H1 (cell line): ENCODE results near the gene OPN1SW. TPM values are rescaled to one million over a fixed set of nuclear protein-coding genes. Genes with fewer than 3 reads are reported as not detected.

Source experiments
- CTCF ChIA-PET: fragments of 300-600 bp; sonication (Branson Sonifier 250); formaldehyde crosslinking; loops from one replicate; lab custom pipeline; 2021; ENCODE audit not compliant: partially characterized antibody; lab: Charles Lee
- POLR2A ChIA-PET: fragments of 300-600 bp; sonication (Branson Sonifier 250); formaldehyde crosslinking; loops from one replicate; lab custom pipeline; 2021; ENCODE audit warnings: inconsistent platforms; ENCODE audit not compliant: partially characterized antibody; lab: Charles Lee
- DNase-seq, 2 experiments: peaks; one replicate each; pipeline versions ENCODE4 v3.0.0 to v3.0.0-alpha.2; 2010 to 2022; ENCODE audit warnings: low spot score in 2 of 2, low read depth in 1 of 2, mixed read lengths in 1 of 2
- FAIRE-seq: peaks from 2 replicates; lab custom pipeline; 2011; peaks lifted over from hg19 to GRCh38; lab: Jason Lieb, UNC
- H2AFZ ChIP-seq: 2 replicates; pipeline ENCODE4 v1.8.1; 2012; ENCODE audit warnings: low read length, inconsistent platforms
- H2AK5ac ChIP-seq: 2 replicates; pipeline ENCODE4 v1.6.1; 2013; ENCODE audit warnings: low read depth, low read length
- H2BK120ac ChIP-seq: replicated peaks from 2 replicates; pipeline ENCODE3; 2013; ENCODE audit warnings: low read depth, low read length, inconsistent platforms
- H2BK12ac ChIP-seq: 2 replicates; pipeline ENCODE4 v1.6.1; 2013; ENCODE audit warnings: low read depth, low read length
- H2BK15ac ChIP-seq: 2 replicates; pipeline ENCODE4 v1.6.1; 2013; ENCODE audit warnings: low read length
- H2BK20ac ChIP-seq: 2 replicates; pipeline ENCODE4 v1.6.1; 2013; ENCODE audit warnings: low read length
- H2BK5ac ChIP-seq: 2 replicates; pipeline ENCODE4 v1.6.1; 2013; ENCODE audit warnings: low read depth, low read length
- H3K14ac ChIP-seq: 2 replicates; pipeline ENCODE4 v1.6.1; 2013; ENCODE audit warnings: inconsistent platforms; ENCODE audit not compliant: insufficient read length
- H3K18ac ChIP-seq: 2 replicates; pipeline ENCODE4 v1.6.1; 2013; ENCODE audit warnings: low read length; ENCODE audit errors: extremely low read depth
- H3K23ac ChIP-seq: 2 replicates; pipeline ENCODE4 v1.6.1; 2013; ENCODE audit warnings: inconsistent platforms; ENCODE audit not compliant: insufficient read length
- H3K23me2 ChIP-seq: 2 replicates; pipeline ENCODE4 v1.6.1; 2013; ENCODE audit warnings: low read depth, low read length
- H3K27ac ChIP-seq: 2 replicates; pipeline ENCODE4 v1.6.1; 2011; ENCODE audit warnings: low read depth, low read length, inconsistent platforms
- H3K27me3 ChIP-seq, 4 experiments: replicated peaks in 1 of 4; 1 replicate in 1 of 4; 2 replicates in 3 of 4; pipeline versions ENCODE4 v1.6.1 to v1.8.1; 2011 to 2013; ENCODE audit warnings: low read length in 3 of 4, mild to moderate bottlenecking in 3 of 4, inconsistent platforms in 2 of 4, mixed read lengths in 2 of 4, moderate library complexity in 1 of 4; ENCODE audit not compliant: control insufficient read depth in 3 of 4, insufficient read depth in 3 of 4; ENCODE audit errors: extremely low read depth in 1 of 4
- H3K36me3 ChIP-seq, 4 experiments: 2 replicates each; pipeline versions ENCODE4 v1.6.1 to v1.8.1; 2011 to 2013; ENCODE audit warnings: mild to moderate bottlenecking in 4 of 4, low read length in 3 of 4, moderate library complexity in 2 of 4, control low read depth in 1 of 4, inconsistent platforms in 1 of 4; ENCODE audit not compliant: insufficient read depth in 4 of 4, control insufficient read depth in 2 of 4
- H3K4ac ChIP-seq: replicated peaks from 2 replicates; pipeline ENCODE3; 2013; ENCODE audit warnings: low read length, low read depth, mixed read lengths, inconsistent platforms; ENCODE audit not compliant: insufficient read length
- H3K4me1 ChIP-seq, 4 experiments: replicated peaks in 1 of 4; 1 replicate in 1 of 4; 2 replicates in 3 of 4; pipeline versions ENCODE4 v1.6.1 to v1.8.1; 2011 to 2013; ENCODE audit warnings: low read length in 3 of 4, inconsistent platforms in 2 of 4, mixed read lengths in 1 of 4; ENCODE audit not compliant: insufficient read depth in 4 of 4, control insufficient read depth in 3 of 4
- H3K4me2 ChIP-seq, 2 experiments: 2 replicates each; pipeline versions ENCODE4 v1.6.1 to v1.8.1; 2011 to 2013; ENCODE audit warnings: low read depth in 2 of 2, low read length in 2 of 2, control low read depth in 1 of 2, inconsistent platforms in 1 of 2, mild to moderate bottlenecking in 1 of 2; ENCODE audit not compliant: insufficient read depth in 1 of 2
- H3K4me3 ChIP-seq, 4 experiments: fragments of 200-600, 300-600 bp in 1 of 4; sonication (generic), shearing (Covaris generic), sonication (Bioruptor Twin) in 1 of 4; 2 replicates each; pipeline versions ENCODE4 v1.5.1 to v1.8.1; 2011 to 2016; ENCODE audit warnings: low read length in 4 of 4, low read depth in 3 of 4, control low read depth in 2 of 4, inconsistent platforms in 2 of 4, mild to moderate bottlenecking in 2 of 4, mixed read lengths in 1 of 4, moderate library complexity in 1 of 4; ENCODE audit not compliant: insufficient read depth in 2 of 4; ENCODE audit errors: extremely low read depth in 1 of 4
- H3K56ac ChIP-seq: replicated peaks from 2 replicates; pipeline ENCODE3; 2013; ENCODE audit warnings: low read depth, mild to moderate bottlenecking, mixed read lengths, low read length, inconsistent platforms; ENCODE audit not compliant: insufficient read length
- H3K79me1 ChIP-seq: 2 replicates; pipeline ENCODE4 v1.6.1; 2013; ENCODE audit warnings: low read depth, low read length, control low read depth
- H3K79me2 ChIP-seq, 2 experiments: 2 replicates each; pipeline versions ENCODE4 v1.6.1 to v1.8.1; 2012 to 2013; ENCODE audit warnings: low read length in 2 of 2, mild to moderate bottlenecking in 2 of 2, inconsistent platforms in 1 of 2; ENCODE audit not compliant: insufficient read depth in 2 of 2, control insufficient read depth in 1 of 2
- H3K9ac ChIP-seq, 4 experiments: replicated peaks in 1 of 4; 1 replicate in 1 of 4; 2 replicates in 3 of 4; pipeline versions ENCODE4 v1.6.1 to v1.8.1; 2011 to 2013; ENCODE audit warnings: low read depth in 3 of 4, low read length in 3 of 4, control low read depth in 2 of 4, mild to moderate bottlenecking in 2 of 4, moderate library complexity in 2 of 4, inconsistent platforms in 1 of 4; ENCODE audit errors: extremely low read depth in 1 of 4
- H3K9me3 ChIP-seq, 2 experiments: 2 replicates each; pipeline versions ENCODE4 v1.6.1 to v1.8.1; 2012 to 2013; ENCODE audit warnings: mild to moderate bottlenecking in 2 of 2, moderate library complexity in 2 of 2, control low read depth in 1 of 2, inconsistent platforms in 1 of 2, low read depth in 1 of 2, low read length in 1 of 2, mixed read lengths in 1 of 2; ENCODE audit not compliant: insufficient read depth in 2 of 2
- H4K20me1 ChIP-seq, 2 experiments: replicated peaks in 1 of 2; 2 replicates each; pipeline versions ENCODE3 to v1.8.1; 2011 to 2013; ENCODE audit warnings: inconsistent platforms in 2 of 2, low read length in 2 of 2, mild to moderate bottlenecking in 1 of 2; ENCODE audit not compliant: insufficient read depth in 2 of 2, control insufficient read depth in 1 of 2
- H4K5ac ChIP-seq: 2 replicates; pipeline ENCODE4 v1.6.1; 2013; ENCODE audit warnings: low read length, low read depth, mixed read lengths, inconsistent platforms; ENCODE audit not compliant: insufficient read length
- H4K8ac ChIP-seq: 2 replicates; pipeline ENCODE4 v1.8.0; 2013; ENCODE audit warnings: mild to moderate bottlenecking, moderate library complexity, low read length, inconsistent platforms; ENCODE audit not compliant: insufficient read depth; ENCODE audit errors: extremely low read depth
- H4K91ac ChIP-seq: replicated peaks from 2 replicates; pipeline ENCODE3; 2013; ENCODE audit warnings: low read length, mixed read lengths, inconsistent platforms; ENCODE audit not compliant: insufficient read length
- BCL11A ChIP-seq, 2 experiments: IDR thresholded peaks; one replicate each; pipeline ENCODE4 v1.6.1; 2011; ENCODE audit warnings: low read depth in 2 of 2, low read length in 2 of 2, mild to moderate bottlenecking in 2 of 2
- CHD2 ChIP-seq: IDR thresholded peaks from 2 replicates; pipeline ENCODE4 v1.6.1; 2012; ENCODE audit warnings: low read length, improper control_type of control experiment
- CREB1 ChIP-seq: IDR thresholded peaks from 2 replicates; pipeline ENCODE4 v1.6.1; 2012; ENCODE audit warnings: inconsistent platforms
- CTBP2 ChIP-seq: IDR thresholded peaks from 2 replicates; pipeline ENCODE4 v1.7.0; 2011; ENCODE audit warnings: borderline replicate concordance, mild to moderate bottlenecking, moderate library complexity, mixed read lengths, low read length; ENCODE audit not compliant: insufficient read depth, insufficient read length
- CTCF ChIP-seq, 3 experiments: IDR thresholded peaks; 1 replicate in 2 of 3; 2 replicates in 1 of 3; pipeline versions ENCODE4 v1.5.1 to v1.6.1; 2011; ENCODE audit warnings: low read length in 3 of 3, mild to moderate bottlenecking in 3 of 3, inconsistent platforms in 2 of 3, low read depth in 1 of 3, moderate library complexity in 1 of 3; ENCODE audit not compliant: insufficient read depth in 1 of 3; ENCODE audit errors: control extremely low read depth in 1 of 3
- HDAC2 ChIP-seq, 2 experiments: fragments of 300-600 bp in 1 of 2; sonication (generic) in 1 of 2; IDR thresholded peaks; 2 replicates each; pipeline ENCODE4 v1.6.1; 2011 to 2012; ENCODE audit warnings: low read depth in 2 of 2, low read length in 2 of 2, mild to moderate bottlenecking in 2 of 2, moderate library complexity in 2 of 2, borderline replicate concordance in 1 of 2, inconsistent platforms in 1 of 2
- POU5F1 ChIP-seq: IDR thresholded peaks from 2 replicates; pipeline ENCODE4 v1.6.1; 2011; ENCODE audit warnings: low read depth, mild to moderate bottlenecking, low read length, moderate library complexity
- RBBP5 ChIP-seq: IDR thresholded peaks from 2 replicates; pipeline ENCODE4 v1.7.1; 2012; ENCODE audit warnings: low read depth, mild to moderate bottlenecking, inconsistent platforms, low read length, moderate library complexity, borderline replicate concordance
- RFX5 ChIP-seq: IDR thresholded peaks from 2 replicates; pipeline ENCODE4 v1.6.1; 2011; ENCODE audit warnings: low read depth, low read length, improper control_type of control experiment, borderline replicate concordance
- SP4 ChIP-seq: IDR thresholded peaks from 2 replicates; pipeline ENCODE4 v1.6.1; 2012; ENCODE audit warnings: low read length, inconsistent platforms
- WGBS, 2 experiments: shearing (Covaris generic) in 1 of 2; methylation state at CpG; one replicate each; pipeline versions ENCODE4 v1.1.6 to v1.1.7; 2013 to 2015; ENCODE audit warnings: low lambda C conversion rate in 2 of 2, mixed read lengths in 2 of 2, inconsistent platforms in 1 of 2, low coverage in 1 of 2, missing lambda C conversion rate in 1 of 2; ENCODE audit not compliant: insufficient replicate concordance in 2 of 2, insufficient coverage in 1 of 2, insufficient read length in 1 of 2; ENCODE audit errors: extremely low coverage in 1 of 2, missing lambda C conversion rate in 1 of 2; 5-methylcytosine and 5-hydroxymethylcytosine counted together
- polyA plus RNA-seq, 7 experiments: library from polyadenylated mRNA; depleted of rRNA in 3 of 7; stranded (reverse) in 5 of 7; unstranded in 2 of 7; fragments of >200 nt in 5 of 7; fragments of 200-250 nt in 2 of 7; gene quantifications; 1 replicate in 5 of 7; 2 replicates in 1 of 7; 4 replicates in 1 of 7; pipeline versions ENCODE4 v1.2.1 to v1.2.3, GENCODE V29; 2011 to 2013; ENCODE audit warnings: missing spikeins in 2 of 7, mixed read lengths in 2 of 7
- total RNA-seq: library from RNA; stranded (reverse); fragmentation: NEBNext Ultra II Directional; extraction: Animal tissue kit (Norgen Biotek cat#: 25700); gene quantifications from 2 replicates; pipeline ENCODE4 v1.2.1, GENCODE V29; 2021

OPN1SW gene
- total and polyA plus RNA-seq, 2 of the 8 experiments (the other 6 are each of a cell fraction or from before 2014, with no cell fraction given): not detected

GRCh38 chr7:128800567-128800966 is 25.0 kb upstream of the OPN1SW start:
- Histone ChIP-seq H3K4ac (no peak overlapping the region), H3K14ac (no peak overlapping the region), H3K4me2 (no peak overlapping the region), H3K27ac (no peak overlapping the region), H3K4me3 (no peak overlapping the region), H2AFZ (no peak overlapping the region), H2BK20ac (no peak overlapping the region), H3K23ac (no peak overlapping the region), H2BK12ac (no peak overlapping the region), H2AK5ac (no peak overlapping the region), H3K79me2 (no peaks in the 10 kb centered on the region), H3K79me1 (no peaks in the 10 kb centered on the region), H3K27me3 (no peaks in the 10 kb centered on the region), H2BK120ac (no peak overlapping the region), H4K91ac (no peak overlapping the region), H4K8ac (no peak overlapping the region), H3K18ac (no peak overlapping the region), H2BK5ac (no peak overlapping the region), H3K4me1 (no peaks in the 10 kb centered on the region), H3K56ac (no peak overlapping the region), H3K36me3 (peaks cover 7 to 57% (median 27%) of the 10 kb centered on the region in 4 experiments; a peak in 6 of 8 replicates), H4K20me1 (no peaks in the 10 kb centered on the region), H4K5ac (no peak overlapping the region), H3K9ac (no peak overlapping the region), H3K23me2 (no peaks in the 10 kb centered on the region), H2BK15ac (no peak overlapping the region), H3K9me3 (no peaks in the 10 kb centered on the region)
- WGBS, 2 experiments: 92% methylated on average over 3 of the region's 3 CpGs; no CpG with 5 or more reads in 1 of the 2 experiments
- TF ChIP-seq POU5F1: no peak
- no peak for TF ChIP-seq RFX5
- no peak for TF ChIP-seq CTBP2
- no peak for TF ChIP-seq RBBP5
- TF ChIP-seq CHD2: no peak
- TF ChIP-seq SP4: no peak
- TF ChIP-seq HDAC2 (IDR thresholded peaks at IDR 0.05; ENCODE audit: borderline replicate concordance in 1 of 2, low read depth in 2 of 2, low read length in 2 of 2): no peak
- no peak for TF ChIP-seq CREB1
- no peak for TF ChIP-seq BCL11A (IDR thresholded peaks at IDR 0.05; ENCODE audit: low read depth in 2 of 2, low read length in 2 of 2)
- TF ChIP-seq CTCF (IDR thresholded peaks at IDR 0.05; ENCODE audit: control extremely low read depth in 1 of 3, insufficient read depth in 1 of 3, low read depth in 1 of 3, low read length in 3 of 3): no peak
- CTCF ChIA-PET: interaction anchor here (0.9 to 1.5 kb wide), 3 partner anchors 11 to 41 kb away, joined by 3 to 4 read pairs (median 3); no protein-coding TSS in a partner anchor
- DNase-seq: no peak
- FAIRE-seq: no peak
- POLR2A ChIA-PET: interaction anchor here (1.0 to 1.9 kb wide), 2 partner anchors 8 to 31 kb away, joined by 3 to 12 read pairs; no protein-coding TSS in a partner anchor
